WERI-Rb-1 (cell line): ENCODE measurements around the gene NCOR1.
"Not testable (repeated sequence)": the region's sequence is repeated elsewhere in the genome, so short reads cannot be mapped to it uniquely, and the experiment has no call there.

Experiments
- DNase-seq: peaks from one replicate; pipeline ENCODE4 v3.0.0-alpha.2; 2020
- H3K27ac ChIP-seq: fragments of 250-450 bp; sonication (Bioruptor Pico); 2 replicates; pipeline ENCODE4 v1.5.1; 2020; ENCODE audit warnings: mild to moderate bottlenecking, moderate library complexity
- H3K27me3 ChIP-seq: fragments of 250-450 bp; sonication (Bioruptor Pico); 2 replicates; pipeline ENCODE4 v1.5.1; 2021; ENCODE audit warnings: mild to moderate bottlenecking, low read depth, moderate library complexity; ENCODE audit not compliant: insufficient read depth, severe bottlenecking
- H3K36me3 ChIP-seq: fragments of 250-450 bp; sonication (Bioruptor Pico); 2 replicates; pipeline ENCODE4 v1.5.1; 2020; ENCODE audit warnings: mild to moderate bottlenecking, moderate library complexity
- H3K4me3 ChIP-seq: 2 replicates; pipeline ENCODE4 v1.5.1; 2011; ENCODE audit warnings: low read depth, mild to moderate bottlenecking, control low read depth, low read length
- H3K9me3 ChIP-seq: fragments of 250-450 bp; sonication (Bioruptor Pico); 2 replicates; pipeline ENCODE4 v1.5.1; 2021; ENCODE audit warnings: mild to moderate bottlenecking, moderate library complexity; ENCODE audit not compliant: severe bottlenecking
- CTCF ChIP-seq: IDR thresholded peaks from 2 replicates; pipeline ENCODE4 v1.5.1; 2011; ENCODE audit warnings: low read depth, mild to moderate bottlenecking, control low read depth, inconsistent platforms, low read length

The NCOR1 gene

GRCh38 chr17:16212793-16213192 lies 2.5 kb downstream of the NCOR1 start:
- Histone ChIP-seq H3K9me3 (no peaks in the 10 kb centered on the region), H3K36me3 (peaks cover 6% of the 10 kb centered on the region), H3K27ac (no peak overlapping the region), H3K27me3 (no peaks in the 10 kb centered on the region), H3K4me3 (no peak overlapping the region)
- TF ChIP-seq CTCF: no peak
- no peak for DNase-seq

DNA sequence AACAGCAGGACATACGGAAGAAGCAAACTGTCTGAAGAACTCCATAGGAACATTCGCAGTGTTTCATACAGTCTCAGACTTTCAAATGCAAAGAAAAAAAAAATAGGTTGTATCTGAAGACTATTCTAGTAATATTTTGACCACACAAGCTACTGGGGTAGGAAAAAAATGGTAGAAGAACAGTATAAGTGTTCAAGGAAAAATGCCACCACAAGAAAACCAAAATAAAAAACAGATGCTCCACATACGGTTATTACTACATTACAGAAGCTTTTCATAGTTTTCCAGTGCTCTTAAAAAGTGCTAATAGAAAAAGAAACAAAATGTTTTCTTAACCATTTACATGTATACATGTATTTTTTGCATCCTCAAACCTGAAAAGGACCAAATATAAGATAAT lies 3.7 kb downstream of the NCOR1 start:
- Histone ChIP-seq H3K4me3 (no peak overlapping the region), H3K36me3 (peaks cover 4% of the 10 kb centered on the region), H3K9me3 (no peaks in the 10 kb centered on the region), H3K27me3 (no peaks in the 10 kb centered on the region), H3K27ac (no peak overlapping the region)
- TF ChIP-seq CTCF: no peak
- no peak for DNase-seq

GRCh38 chr17:16204763-16205162 lies 10.6 kb downstream of the NCOR1 start:
- H3K27me3 ChIP-seq, H3K27ac ChIP-seq, DNase-seq, H3K4me3 ChIP-seq, H3K9me3 ChIP-seq, H3K36me3 ChIP-seq: not testable (repeated sequence)

- DNase-seq, H3K36me3 ChIP-seq, H3K9me3 ChIP-seq, H3K27ac ChIP-seq, H3K4me3 ChIP-seq, H3K27me3 ChIP-seq: not testable (repeated sequence)
Measured at GRCh38 chr17:16202554-16203500, 12.5 kb downstream of the NCOR1 start.

GRCh38 chr17:16201693-16202131 lies 13.6 kb downstream of the NCOR1 start:
- H3K27me3 ChIP-seq, H3K9me3 ChIP-seq, H3K36me3 ChIP-seq, H3K4me3 ChIP-seq, H3K27ac ChIP-seq, DNase-seq: not testable (repeated sequence)

- no peak for TF ChIP-seq CTCF
- no peaks in the 10 kb centered on the region for H3K9me3 ChIP-seq
- no peaks in the 10 kb centered on the region for H3K36me3 ChIP-seq
- H3K27ac ChIP-seq: no peak overlapping the region
- no peak for DNase-seq
- H3K4me3 ChIP-seq: no peak overlapping the region
- H3K27me3 ChIP-seq: no peaks in the 10 kb centered on the region
Measured at GRCh38 chr17:16199093-16199492, 16.2 kb downstream of the NCOR1 start.

DNA sequence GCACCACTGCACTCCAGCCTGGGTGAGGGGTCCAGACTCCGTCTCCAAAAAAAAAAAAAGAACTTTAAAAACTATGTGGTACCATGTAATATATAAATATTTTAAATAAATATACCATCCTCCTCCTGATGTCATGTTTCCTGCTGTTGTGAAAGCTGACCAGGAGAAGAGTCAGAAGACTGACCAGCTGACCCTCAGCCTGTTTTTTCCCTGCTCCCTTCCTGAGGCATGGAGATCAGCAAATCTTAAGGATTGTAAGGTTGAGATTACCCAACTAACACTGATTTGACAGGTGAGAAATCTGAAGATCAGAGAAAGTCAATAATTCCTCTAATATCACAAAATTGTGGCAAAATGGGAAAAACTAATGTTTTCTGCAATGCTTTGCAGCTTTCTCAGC lies 18.1 kb downstream of the NCOR1 start:
- H3K36me3 ChIP-seq: peaks cover 2% of the 10 kb centered on the region
- H3K9me3 ChIP-seq: no peaks in the 10 kb centered on the region
- H3K4me3 ChIP-seq: no peak overlapping the region
- DNase-seq: no peak
- no peak overlapping the region for H3K27ac ChIP-seq
- no peaks in the 10 kb centered on the region for H3K27me3 ChIP-seq
- TF ChIP-seq CTCF: no peak

DNA sequence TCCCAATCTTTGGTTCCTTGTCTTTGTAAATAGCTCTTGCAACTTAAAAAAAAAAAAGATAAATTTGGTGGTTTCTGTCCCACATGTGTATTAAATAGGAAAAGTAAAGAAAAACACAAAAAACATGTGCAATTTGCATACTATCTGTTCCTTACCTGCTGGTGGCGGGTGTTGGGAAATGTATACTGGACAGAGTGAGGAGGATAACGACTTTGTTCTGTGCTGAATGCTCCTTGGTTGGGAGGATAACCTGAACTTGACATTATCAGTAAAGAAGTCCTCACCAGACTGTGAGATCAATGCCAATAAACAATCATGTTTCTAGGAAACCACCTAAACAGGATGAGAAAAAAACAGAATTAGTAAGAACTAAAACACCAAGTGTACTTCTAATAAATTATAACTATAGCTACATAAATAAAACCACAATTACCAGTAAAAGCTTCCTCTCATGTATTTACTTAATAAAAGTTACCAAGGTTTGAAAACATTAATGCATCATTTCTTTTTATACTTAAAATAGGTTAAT lies 21.0 kb downstream of the NCOR1 start:
- not testable (repeated sequence) for H3K4me3 ChIP-seq, H3K27me3 ChIP-seq, DNase-seq, H3K9me3 ChIP-seq, H3K27ac ChIP-seq
- peaks cover 15% of the 10 kb centered on the region for H3K36me3 ChIP-seq
